EL (cell line): ENCODE results near the gene AFG1L.

Source experiments
- DNase-seq: peaks from one replicate; pipeline ENCODE4 v3.0.0-alpha.2; 2016

AFG1L gene

GRCh38 chr6:108464418-108465097 is 169.7 kb downstream of the AFG1L start:
- peak; percentile 8 for DNase-seq

- no peak for DNase-seq
Observed at GRCh38 chr6:108465098-108465495, 170.2 kb downstream of the AFG1L start.

DNA sequence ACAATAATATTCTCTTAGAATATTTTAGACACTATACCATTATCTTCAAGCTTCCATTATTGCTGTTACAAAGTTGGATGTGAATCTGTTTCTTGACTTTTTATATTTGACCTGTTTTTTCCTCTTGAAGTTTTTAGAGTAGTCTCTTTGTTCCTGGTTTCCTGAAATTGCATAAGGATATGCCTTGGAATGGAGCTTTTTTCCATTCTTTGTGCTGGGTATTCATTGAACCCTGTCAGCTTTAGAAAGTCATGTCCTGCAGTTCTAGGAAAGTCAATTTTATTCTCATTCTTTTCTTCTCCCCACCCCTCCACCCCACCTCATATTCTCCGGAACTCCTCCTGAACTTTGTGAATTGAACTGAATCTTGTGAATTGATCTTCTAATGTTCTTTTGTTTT is 173.5 kb downstream of the AFG1L start:
- DNase-seq = no peak

DNA sequence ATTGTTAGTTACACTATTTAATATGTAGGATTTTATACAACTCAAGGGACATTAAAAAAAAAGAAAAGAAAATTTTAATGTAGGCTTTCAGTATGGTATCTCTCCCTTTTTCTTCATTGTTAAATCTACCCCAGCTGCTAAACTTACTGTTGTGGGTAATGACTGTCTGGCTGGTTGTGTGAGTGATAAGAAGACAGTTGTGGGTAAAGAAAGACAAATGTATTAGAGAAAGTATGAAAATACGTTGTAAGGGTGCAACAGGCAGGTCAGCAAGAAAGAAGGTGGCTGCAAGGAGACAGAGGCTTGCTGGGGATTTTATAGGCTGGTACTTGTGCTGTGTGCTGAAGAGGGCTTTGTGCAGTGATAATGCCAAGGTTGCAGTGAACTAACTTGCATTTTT is 174.5 kb downstream of the AFG1L start:
- no peak for DNase-seq

DNA sequence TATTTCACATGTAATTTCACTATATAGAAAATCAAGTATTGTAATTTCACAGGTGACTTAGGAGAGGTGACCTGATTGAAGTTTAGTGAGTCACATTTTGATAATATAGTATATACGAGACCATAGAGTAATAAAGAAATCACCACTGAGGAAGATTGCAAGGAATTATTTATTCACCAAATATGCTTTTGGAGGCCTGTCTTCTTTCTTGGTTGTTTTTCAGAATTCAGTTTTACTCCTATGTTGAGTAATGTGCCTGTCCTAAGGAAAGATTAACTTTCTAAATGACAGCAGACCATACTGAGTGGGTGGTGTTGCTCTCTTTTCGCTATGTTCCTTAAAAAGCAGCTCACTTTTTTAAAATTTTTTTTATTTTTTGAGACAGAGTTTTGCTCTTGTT is 178.3 kb downstream of the AFG1L start:
- no peak for DNase-seq

DNA sequence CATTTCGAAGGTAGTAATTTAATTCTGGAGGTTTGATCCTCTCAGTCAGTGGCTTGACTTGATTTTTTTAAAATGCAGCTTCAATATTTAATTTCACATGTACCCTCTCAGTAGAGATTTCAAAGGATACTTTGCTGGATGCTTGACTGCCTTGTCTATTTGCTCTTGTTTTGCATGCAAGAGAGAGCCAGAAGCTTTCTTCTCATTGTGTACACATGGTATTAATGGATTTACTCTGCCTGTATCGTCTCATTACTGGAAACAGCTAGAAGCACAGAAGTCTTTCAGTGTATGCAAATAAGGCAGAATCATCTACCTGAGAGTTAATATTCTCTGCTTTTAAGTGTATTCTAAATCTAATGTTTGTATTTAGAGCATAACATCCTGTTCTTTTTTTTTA is 181.5 kb downstream of the AFG1L start:
- no peak for DNase-seq

- no peak for DNase-seq
Observed at GRCh38 chr6:108476847-108477430, 182.1 kb downstream of the AFG1L start.

DNA sequence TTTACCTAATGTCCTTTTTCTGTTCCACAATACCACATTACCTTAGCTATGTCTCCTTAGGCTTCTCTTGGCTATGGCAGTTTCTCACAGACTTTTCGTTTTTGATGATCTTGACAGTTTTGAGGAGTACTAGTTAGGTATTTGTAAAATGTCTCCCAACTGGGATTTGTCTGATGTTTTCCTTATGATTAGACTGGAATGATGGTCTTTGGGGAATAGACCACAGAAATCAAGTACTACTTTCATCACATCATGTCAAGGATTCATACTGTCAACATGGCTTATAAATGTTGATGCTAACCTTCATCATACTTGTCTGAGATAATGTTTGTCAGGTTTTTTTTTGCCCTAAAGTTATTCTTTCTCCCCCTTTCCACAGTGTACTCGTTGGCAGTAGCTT is 187.7 kb downstream of the AFG1L start:
- DNase-seq = no peak

GRCh38 chr6:108484016-108484415 is 189.2 kb downstream of the AFG1L start:
- no peak for DNase-seq

GRCh38 chr6:108489699-108490098 is 194.8 kb downstream of the AFG1L start:
- no peak for DNase-seq

GRCh38 chr6:108492131-108492766 is 197.4 kb downstream of the AFG1L start:
- DNase-seq = peak; percentile 42

GRCh38 chr6:108494434-108494833 is 199.6 kb downstream of the AFG1L start:
- DNase-seq = no peak

- peak; percentile 24 for DNase-seq
Observed at GRCh38 chr6:108497883-108498282, 203.0 kb downstream of the AFG1L start.

DNA sequence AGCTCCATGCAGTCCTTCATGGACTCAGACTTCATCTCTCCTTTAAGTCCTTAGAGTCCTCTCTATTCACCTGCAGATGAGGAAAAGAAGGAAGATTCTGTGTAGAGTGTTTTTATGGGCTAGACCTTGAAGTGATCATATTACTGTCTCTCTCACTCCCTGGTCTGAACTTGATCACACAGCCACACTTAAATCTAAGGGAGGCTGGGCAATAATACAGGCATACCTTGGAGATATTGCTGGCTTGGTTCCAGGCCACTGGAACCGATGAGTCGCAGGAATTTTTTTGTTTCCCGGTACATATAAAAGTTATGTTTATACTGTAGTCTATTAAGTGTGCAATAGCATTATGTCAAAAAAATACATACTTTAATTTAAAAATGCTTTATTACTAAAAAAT is 206.7 kb downstream of the AFG1L start:
- peak; percentile 59 for DNase-seq

DNA sequence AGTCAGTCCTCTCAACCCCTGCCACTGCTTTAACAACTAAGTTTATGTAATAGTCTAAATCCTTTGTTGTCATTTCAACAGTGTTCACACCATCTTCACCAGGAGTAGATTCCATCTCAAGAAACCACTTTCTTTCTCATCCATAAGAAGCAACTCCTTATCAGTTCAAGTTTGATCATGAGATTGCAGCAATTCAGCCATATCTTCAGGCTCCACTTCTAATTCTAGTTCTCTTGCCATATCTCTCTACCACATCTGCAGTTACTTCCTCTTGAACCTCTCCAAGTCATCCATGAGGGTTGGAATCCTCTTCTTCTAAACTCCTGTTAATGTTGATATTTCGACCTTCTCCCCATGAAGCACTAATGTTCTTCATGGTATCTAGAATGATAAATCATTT is 208.0 kb downstream of the AFG1L start:
- DNase-seq = no peak

GRCh38 chr6:108507316-108507715 is 212.5 kb downstream of the AFG1L start:
- DNase-seq = no peak

GRCh38 chr6:108510461-108511319 is 215.8 kb downstream of the AFG1L start:
- no peak for DNase-seq

- DNase-seq = peak; percentile 31
Observed at GRCh38 chr6:108518714-108519576, 224.1 kb downstream of the AFG1L start.

GRCh38 chr6:108521616-108522107 is 226.8 kb downstream of the AFG1L start:
- DNase-seq = no peak

DNA sequence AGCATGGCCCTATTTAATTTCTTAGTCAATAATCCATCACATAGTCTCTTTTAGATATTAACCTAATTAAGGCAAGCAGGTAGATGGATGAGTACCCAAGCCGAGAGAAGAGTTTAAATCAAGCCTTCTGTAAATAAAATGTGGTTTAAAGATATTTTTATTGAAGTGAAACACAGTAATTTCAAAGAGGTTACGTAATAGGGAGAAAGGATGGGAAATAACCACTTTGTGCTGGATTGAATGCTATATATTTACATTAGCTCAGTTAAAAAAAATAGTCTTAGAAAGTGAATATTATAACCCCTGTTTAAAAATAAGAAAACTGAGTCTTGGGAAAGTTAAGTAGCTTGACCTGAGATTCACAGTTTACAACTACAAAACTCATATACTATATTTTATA is 228.8 kb downstream of the AFG1L start:
- DNase-seq = no peak

DNA sequence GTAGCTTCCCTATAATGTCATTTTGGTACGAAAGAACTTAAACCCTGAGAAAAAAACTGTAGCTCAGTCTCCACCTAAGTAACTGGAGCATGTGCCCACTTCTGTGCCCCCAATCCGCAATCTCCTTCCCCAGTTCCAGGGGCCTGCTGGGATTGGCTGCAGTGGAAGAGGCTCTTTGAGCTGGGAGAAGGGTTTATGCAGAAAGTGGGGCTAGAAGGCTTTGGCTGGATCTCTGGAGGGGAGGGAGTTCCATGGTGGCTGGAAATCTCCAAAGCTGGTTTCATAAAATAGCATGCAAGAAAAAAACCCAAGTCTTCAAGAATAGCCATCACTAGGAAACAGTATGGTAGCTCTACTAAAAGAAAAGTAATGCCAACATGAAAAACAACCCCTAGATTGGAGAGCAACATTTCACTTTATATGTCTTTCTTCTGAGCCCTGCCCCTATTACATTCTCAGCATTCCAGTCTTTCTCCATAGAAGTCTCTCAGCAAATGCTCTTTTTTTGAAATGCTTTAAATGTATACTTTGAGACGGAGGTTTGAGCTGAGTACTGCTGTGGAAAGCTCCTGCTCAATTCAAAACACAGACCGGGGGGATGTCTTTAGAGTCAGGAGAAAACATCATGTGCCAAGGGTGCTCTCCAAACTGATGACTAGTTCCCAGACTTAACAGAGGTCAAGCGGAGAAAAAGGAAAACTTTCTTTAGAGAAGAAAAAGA is 229.8 kb downstream of the AFG1L start:
- no peak for DNase-seq

GRCh38 chr6:108526739-108527174 is 231.9 kb downstream of the AFG1L start:
- DNase-seq = peak; percentile 44
